Mononuclear cell (primary cell): ENCODE measurements around the gene SCAMP5. TPM values are rescaled to one million over a fixed set of nuclear protein-coding genes. Genes with fewer than 3 reads are reported as not detected.

Experiments used
- H3K27me3 ChIP-seq: 2 replicates; pipeline ENCODE4 v1.6.0; 2011; ENCODE audit warnings: low read length, control low read depth; ENCODE audit not compliant: insufficient read depth
- H3K4me1 ChIP-seq: 2 replicates; pipeline ENCODE4 v1.5.1; 2011; ENCODE audit warnings: mild to moderate bottlenecking, low read length, control low read depth; ENCODE audit not compliant: insufficient read depth
- H3K4me3 ChIP-seq: 2 replicates; pipeline ENCODE4 v1.5.1; 2011; ENCODE audit warnings: mild to moderate bottlenecking, low read length, moderate library complexity
- H3K9me3 ChIP-seq: 2 replicates; pipeline ENCODE4 v1.5.1; 2011; ENCODE audit warnings: low read depth, mild to moderate bottlenecking, control low read depth, low read length
- total RNA-seq: library from RNA; depleted of rRNA; stranded (reverse); fragments of >200 nt; gene quantifications from one replicate; pipeline ENCODE4 v1.2.3, GENCODE V29; 2012

Gene SCAMP5
- total RNA-seq: 2.2 TPM

- H3K27me3 ChIP-seq: peaks cover 17% of the 10 kb centered on the region
- H3K4me1 ChIP-seq: peaks cover 25% of the 10 kb centered on the region
- peak within 1 kb of the TSS; percentile 49 for H3K4me3 ChIP-seq
- H3K9me3 ChIP-seq: no peaks in the 10 kb centered on the region
Measured at GRCh38 chr15:74995182-74995778, at the start of gene SCAMP5. Gene SCAMP5, plus strand, starts transcription at chr15:74995563. Its CDS starts 16,277 bp downstream, at chr15:75011840.

- H3K9me3 ChIP-seq: no peaks in the 10 kb centered on the region
- no peaks in the 10 kb centered on the region for H3K27me3 ChIP-seq
- no peak overlapping the region for H3K4me3 ChIP-seq
- H3K4me1 ChIP-seq: peaks cover 3% of the 10 kb centered on the region
Measured at GRCh38 chr15:74950078-74950908, 45.1 kb upstream of the SCAMP5 start.

- H3K4me3 ChIP-seq: no peak overlapping the region
- no peaks in the 10 kb centered on the region for H3K9me3 ChIP-seq
- H3K27me3 ChIP-seq: peaks cover 5% of the 10 kb centered on the region
- H3K4me1 ChIP-seq: peaks cover 11% of the 10 kb centered on the region
Measured at GRCh38 chr15:74951006-74951405, 44.4 kb upstream of the SCAMP5 start.

GRCh38 chr15:74954515-74954914, 40.8 kb upstream of the SCAMP5 start:
- H3K27me3 ChIP-seq: peaks cover 27% of the 10 kb centered on the region
- H3K4me1 ChIP-seq: peaks cover 42% of the 10 kb centered on the region
- no peak overlapping the region for H3K4me3 ChIP-seq
- H3K9me3 ChIP-seq: no peaks in the 10 kb centered on the region

GRCh38 chr15:74955017-74955416, 40.3 kb upstream of the SCAMP5 start:
- Histone ChIP-seq H3K27me3 (peaks cover 32% of the 10 kb centered on the region), H3K9me3 (no peaks in the 10 kb centered on the region), H3K4me3 (no peak overlapping the region), H3K4me1 (peaks cover 42% of the 10 kb centered on the region)

- Histone ChIP-seq H3K4me3 (peak overlapping the region; percentile 41), H3K27me3 (peaks cover 39% of the 10 kb centered on the region), H3K9me3 (no peaks in the 10 kb centered on the region), H3K4me1 (peaks cover 42% of the 10 kb centered on the region)
Measured at GRCh38 chr15:74955796-74956647, 39.3 kb upstream of the SCAMP5 start.

- H3K4me1 ChIP-seq: peaks cover 42% of the 10 kb centered on the region
- H3K27me3 ChIP-seq: peaks cover 45% of the 10 kb centered on the region
- H3K4me3 ChIP-seq: peak within 1 kb of the TSS; percentile 41
- H3K9me3 ChIP-seq: no peaks in the 10 kb centered on the region
Measured at GRCh38 chr15:74956648-74957475, 38.5 kb upstream of the SCAMP5 start, which contains the start of gene RPP25. Gene RPP25, minus strand, starts transcription at chr15:74956772. Its CDS starts 189 bp downstream, at chr15:74956583.

- Histone ChIP-seq H3K4me3 (peak overlapping the region; percentile 41), H3K27me3 (peaks cover 45% of the 10 kb centered on the region), H3K9me3 (no peaks in the 10 kb centered on the region), H3K4me1 (peaks cover 42% of the 10 kb centered on the region)
Measured at GRCh38 chr15:74957476-74958035, 37.8 kb upstream of the SCAMP5 start.

- peaks cover 42% of the 10 kb centered on the region for H3K4me1 ChIP-seq
- H3K9me3 ChIP-seq: no peaks in the 10 kb centered on the region
- H3K4me3 ChIP-seq: no peak overlapping the region
- peaks cover 45% of the 10 kb centered on the region for H3K27me3 ChIP-seq
Measured at GRCh38 chr15:74958320-74958907, 36.9 kb upstream of the SCAMP5 start.

GRCh38 chr15:74958908-74959585, 36.3 kb upstream of the SCAMP5 start:
- peaks cover 42% of the 10 kb centered on the region for H3K4me1 ChIP-seq
- peaks cover 45% of the 10 kb centered on the region for H3K27me3 ChIP-seq
- H3K9me3 ChIP-seq: no peaks in the 10 kb centered on the region
- no peak overlapping the region for H3K4me3 ChIP-seq

GRCh38 chr15:74959586-74959939, 35.8 kb upstream of the SCAMP5 start:
- peaks cover 45% of the 10 kb centered on the region for H3K27me3 ChIP-seq
- H3K4me1 ChIP-seq: peaks cover 42% of the 10 kb centered on the region
- no peak overlapping the region for H3K4me3 ChIP-seq
- H3K9me3 ChIP-seq: no peaks in the 10 kb centered on the region

- Histone ChIP-seq H3K27me3 (peaks cover 45% of the 10 kb centered on the region), H3K9me3 (no peaks in the 10 kb centered on the region), H3K4me1 (peaks cover 39% of the 10 kb centered on the region), H3K4me3 (no peak overlapping the region)
Measured at GRCh38 chr15:74960286-74960685, 35.1 kb upstream of the SCAMP5 start.

GRCh38 chr15:74960995-74961588, 34.3 kb upstream of the SCAMP5 start:
- Histone ChIP-seq H3K4me3 (no peak overlapping the region), H3K4me1 (peaks cover 31% of the 10 kb centered on the region), H3K9me3 (no peaks in the 10 kb centered on the region), H3K27me3 (peaks cover 40% of the 10 kb centered on the region)
